Nephron progenitor cell (in vitro differentiated cells): ENCODE results near the gene IL9R.
"Not testable (repeated sequence)": the region's sequence is repeated elsewhere in the genome, so short reads cannot be mapped to it uniquely, and the experiment has no call there.

Source experiments
- DNase-seq: peaks from one replicate; pipeline ENCODE4 v3.0.0; 2021
- H3K27ac Mint-ChIP-seq: 2 replicates; pipeline ENCODE4 v1.8.0; 2021; ENCODE audit warnings: mild to moderate bottlenecking, moderate library complexity, mixed read lengths
- H3K27me3 Mint-ChIP-seq: 2 replicates; pipeline ENCODE4 v1.8.0; 2021; ENCODE audit warnings: mild to moderate bottlenecking, low read depth, mixed read lengths; ENCODE audit not compliant: poor library complexity
- H3K36me3 Mint-ChIP-seq: 2 replicates; pipeline ENCODE4 v1.8.0; 2021; ENCODE audit warnings: low read depth, mixed read lengths
- H3K4me1 Mint-ChIP-seq: 2 replicates; pipeline ENCODE4 v1.8.0; 2021; ENCODE audit warnings: mixed read lengths
- H3K4me3 Mint-ChIP-seq: 2 replicates; pipeline ENCODE4 v1.8.0; 2021; ENCODE audit warnings: mild to moderate bottlenecking, moderate library complexity, mixed read lengths
- H3K9me3 Mint-ChIP-seq: 2 replicates; pipeline ENCODE4 v1.8.0; 2021; ENCODE audit warnings: mild to moderate bottlenecking, moderate library complexity, mixed read lengths
- CTCF ChIP-seq: fragments of 200-600 bp; sonication (generic); IDR thresholded peaks from 2 replicates; pipeline ENCODE4 v1.5.0; 2021; ENCODE audit warnings: antibody characterized with exemption

Gene IL9R

GRCh38 chrX:156004256-156004655 lies 6.8 kb downstream of the IL9R start:
- Mint-ChIP-seq H3K36me3 (no peaks in the 10 kb centered on the region), H3K4me1 (no peaks in the 10 kb centered on the region), H3K9me3 (peaks cover 49% of the 10 kb centered on the region), H3K27ac (no peak overlapping the region), H3K4me3 (no peak overlapping the region), H3K27me3 (no peaks in the 10 kb centered on the region)
- no peak for TF ChIP-seq CTCF
- no peak for DNase-seq

- Mint-ChIP-seq H3K27ac (no peak overlapping the region), H3K4me3 (no peak overlapping the region), H3K27me3 (no peaks in the 10 kb centered on the region), H3K9me3 (peaks cover 49% of the 10 kb centered on the region), H3K4me1 (no peaks in the 10 kb centered on the region), H3K36me3 (no peaks in the 10 kb centered on the region)
- no peak for DNase-seq
- TF ChIP-seq CTCF, result no peak
Observed at GRCh38 chrX:156004740-156005139, 7.2 kb downstream of the IL9R start.

- H3K4me1 Mint-ChIP-seq, result no peaks in the 10 kb centered on the region
- DNase-seq, result no peak
- no peak for TF ChIP-seq CTCF
- peaks cover 47% of the 10 kb centered on the region for H3K9me3 Mint-ChIP-seq
- no peaks in the 10 kb centered on the region for H3K36me3 Mint-ChIP-seq
- H3K27ac Mint-ChIP-seq, result no peak overlapping the region
- no peak overlapping the region for H3K4me3 Mint-ChIP-seq
- no peaks in the 10 kb centered on the region for H3K27me3 Mint-ChIP-seq
Observed at GRCh38 chrX:156005144-156005543, 7.6 kb downstream of the IL9R start.

- not testable (repeated sequence) for H3K36me3 Mint-ChIP-seq, H3K4me1 Mint-ChIP-seq, DNase-seq, H3K4me3 Mint-ChIP-seq, H3K27me3 Mint-ChIP-seq, H3K27ac Mint-ChIP-seq
- peaks cover 35% of the 10 kb centered on the region for H3K9me3 Mint-ChIP-seq
Observed at GRCh38 chrX:156006468-156006867, 9.0 kb downstream of the IL9R start.

- H3K27me3 Mint-ChIP-seq, H3K36me3 Mint-ChIP-seq, H3K4me1 Mint-ChIP-seq, H3K4me3 Mint-ChIP-seq, DNase-seq, H3K27ac Mint-ChIP-seq: not testable (repeated sequence)
- peaks cover 18% of the 10 kb centered on the region for H3K9me3 Mint-ChIP-seq
Observed at GRCh38 chrX:156008379-156008778, 10.9 kb downstream of the IL9R start.

- Mint-ChIP-seq H3K9me3 (peaks cover 15% of the 10 kb centered on the region), H3K27me3 (no peaks in the 10 kb centered on the region), H3K36me3 (no peaks in the 10 kb centered on the region), H3K4me3 (no peak overlapping the region), H3K27ac (no peak overlapping the region), H3K4me1 (no peaks in the 10 kb centered on the region)
- no peak for TF ChIP-seq CTCF
- no peak for DNase-seq
Observed at GRCh38 chrX:156008915-156009314, 11.4 kb downstream of the IL9R start.

- not testable (repeated sequence) for H3K4me1 Mint-ChIP-seq, H3K27me3 Mint-ChIP-seq, H3K4me3 Mint-ChIP-seq, DNase-seq, H3K27ac Mint-ChIP-seq, H3K9me3 Mint-ChIP-seq, H3K36me3 Mint-ChIP-seq
Observed at GRCh38 chrX:156009691-156010090, 12.2 kb downstream of the IL9R start.

GRCh38 chrX:156013286-156013953 lies 15.9 kb downstream of the IL9R start:
- H3K4me1 Mint-ChIP-seq, H3K36me3 Mint-ChIP-seq, H3K4me3 Mint-ChIP-seq, H3K27me3 Mint-ChIP-seq, H3K9me3 Mint-ChIP-seq, DNase-seq, H3K27ac Mint-ChIP-seq: not testable (repeated sequence)

GRCh38 chrX:156019846-156020245 lies 22.4 kb downstream of the IL9R start:
- not testable (repeated sequence) for H3K36me3 Mint-ChIP-seq, H3K27me3 Mint-ChIP-seq, DNase-seq, H3K27ac Mint-ChIP-seq, H3K4me1 Mint-ChIP-seq, H3K4me3 Mint-ChIP-seq, H3K9me3 Mint-ChIP-seq

GRCh38 chrX:156023002-156023401 lies 25.5 kb downstream of the IL9R start:
- H3K27ac Mint-ChIP-seq, H3K27me3 Mint-ChIP-seq, H3K4me3 Mint-ChIP-seq, DNase-seq, H3K9me3 Mint-ChIP-seq, H3K4me1 Mint-ChIP-seq, H3K36me3 Mint-ChIP-seq: not testable (repeated sequence)

GRCh38 chrX:156024949-156025492 lies 27.5 kb downstream of the IL9R start:
- H3K27ac Mint-ChIP-seq, H3K4me3 Mint-ChIP-seq, H3K9me3 Mint-ChIP-seq, DNase-seq, H3K4me1 Mint-ChIP-seq, H3K27me3 Mint-ChIP-seq, H3K36me3 Mint-ChIP-seq: not testable (repeated sequence)
